Heart left ventricle (tissue), 16 donors: ENCODE measurements around the gene XCL1. TPM values are rescaled to one million over a fixed set of nuclear protein-coding genes. Genes with fewer than 3 reads are reported as not detected.
"Not testable (repeated sequence)": the region's sequence is repeated elsewhere in the genome, so short reads cannot be mapped to it uniquely, and the experiment has no call there.

ENCODE experiments used
- ATAC-seq, 4 donors: fragments of 200-7000 bp; cut with Tn5 transposase; one replicate each; pipeline ENCODE4 v1.9.1; 2020 to 2022; ENCODE audit warnings: moderate library complexity in 4 of 4, mild to moderate bottlenecking in 3 of 4, moderate number of reproducible peaks in 1 of 4
- DNase-seq, 5 donors: peaks; one replicate each; pipeline ENCODE4 v3.0.0-alpha.2; 2020
- H3K27ac ChIP-seq, 12 donors: fragments of 200-600 bp; sonication (generic) in 4 of 12; one replicate each; pipeline versions ENCODE4 v1.5.0 to v1.8.0; 2016 to 2022; ENCODE audit warnings: mild to moderate bottlenecking in 2 of 12
- H3K27me3 ChIP-seq, 9 donors: fragments of 200-600 bp; sonication (generic) in 2 of 9; one replicate each; pipeline versions ENCODE4 v1.5.1 to v1.8.0; 2016 to 2022; ENCODE audit warnings: mild to moderate bottlenecking in 3 of 9
- H3K36me3 ChIP-seq, 9 donors: fragments of 200-600 bp; sonication (generic) in 2 of 9; one replicate each; pipeline versions ENCODE4 v1.5.0 to v1.8.0; 2018 to 2022; ENCODE audit warnings: mild to moderate bottlenecking in 2 of 9
- H3K4me1 ChIP-seq, 12 donors: fragments of 200-600 bp; sonication (generic) in 4 of 12; one replicate each; pipeline versions ENCODE4 v1.5.0 to v1.8.0; 2016 to 2022; ENCODE audit warnings: mild to moderate bottlenecking in 3 of 12
- H3K4me3 ChIP-seq, 12 donors: fragments of 200-600 bp; sonication (generic) in 4 of 12; one replicate each; pipeline versions ENCODE4 v1.5.0 to v1.8.0; 2017 to 2022; ENCODE audit warnings: mild to moderate bottlenecking in 9 of 12, moderate library complexity in 4 of 12
- H3K9me3 ChIP-seq, 12 donors: fragments of 200-600 bp; sonication (generic) in 4 of 12; one replicate each; pipeline versions ENCODE4 v1.5.0 to v1.8.0; 2016 to 2022; ENCODE audit warnings: mild to moderate bottlenecking in 1 of 12
- POLR2A ChIP-seq, 2 donors: fragments of 450-650 bp; IDR thresholded peaks; one replicate each; pipeline ENCODE4 v1.6.1; 2017; ENCODE audit warnings: antibody characterized with exemption in 2 of 2, mild to moderate bottlenecking in 2 of 2, moderate library complexity in 2 of 2
- WGBS, 4 donors: extraction: QIAGEN DNeasy Blood & Tissue Kit in 2 of 4; methylation state at CpG; one replicate each; pipeline versions ENCODE4 v1.1.5 to v1.1.7; 2013 to 2018; 5-methylcytosine and 5-hydroxymethylcytosine counted together
- intact Hi-C, 10 donors: fragments of 100-400 bp; cut with DNase I; formaldehyde crosslinking; loops; one replicate each; pipeline versions ENCODE4 v1.11.1 to v1.14.2; 2022
- polyA plus RNA-seq, 2 donors: library from polyadenylated mRNA; stranded (reverse); fragments of 200-250 nt; gene quantifications; one replicate each; pipeline ENCODE4 v1.2.3, GENCODE V29; 2013
- total RNA-seq, 9 donors: library from RNA; depleted of rRNA in 2 of 9; stranded (reverse); fragments of >200 nt in 2 of 9; fragmentation: NEBNext Ultra II Directional in 3 of 9; extraction: Animal tissue kit (Norgen Biotek cat#: 25700) in 3 of 9; gene quantifications; one replicate each; pipeline versions ENCODE4 v1.1.0 to v1.2.4, GENCODE V29; 2016 to 2023
- TF ChIP-seq, protein P1 (sequence below), 12 donors: fragments of 200-600 bp; sonication (generic) in 4 of 12; IDR thresholded peaks; one replicate each; pipeline versions ENCODE4 v1.5.0 to v1.8.0; 2018 to 2022; ENCODE audit warnings: antibody characterized with exemption in 12 of 12, mild to moderate bottlenecking in 5 of 12
- donor health status: ischemic (EF 13 %, LVEDD 7.1; RV severe dilation, severe dysfunction).
- donor health status: healthy with polysubstance abuse.
- donor health status: DM: no; HTN: yes; CAD: no.
- donor health status: DM: no; HTN: no; CAD: no.
- donor health status: ischemic (EF 25% LVEDD 6.9; RV normal size, moderate dysfunction).
- donor health status: ischemic (EF 25% LVEDD 5.7; RV mildly dilated, moderate dysfunction).
- donor health status: healthy.
- donor health status: DM: yes; HTN: yes; CAD: no.
- donor health status: ischemic (EF 35%, LVEDD 5.7; RV mildly dilated, moderate dysfunction).
- donor health status: nonischemic (EF 11% LVEDD 7.7; RV severe dilation, severe dysfunction).
- donor health status: DM: yes; HTN: yes; CAD: no.
- donor health status: PGD.
- donor health status: ischemic (EF 29% LVEDD 5.4; RV normal size, mild dysfunction).
- donor health status: nonischemic (EF 23%, LVEDD 6.1; RV moderate dilation, normal function).

Gene XCL1
- total and polyA plus RNA-seq, 11 donors = 0.14 to 2.3 (median 0.91) TPM; not detected in 5

DNA sequence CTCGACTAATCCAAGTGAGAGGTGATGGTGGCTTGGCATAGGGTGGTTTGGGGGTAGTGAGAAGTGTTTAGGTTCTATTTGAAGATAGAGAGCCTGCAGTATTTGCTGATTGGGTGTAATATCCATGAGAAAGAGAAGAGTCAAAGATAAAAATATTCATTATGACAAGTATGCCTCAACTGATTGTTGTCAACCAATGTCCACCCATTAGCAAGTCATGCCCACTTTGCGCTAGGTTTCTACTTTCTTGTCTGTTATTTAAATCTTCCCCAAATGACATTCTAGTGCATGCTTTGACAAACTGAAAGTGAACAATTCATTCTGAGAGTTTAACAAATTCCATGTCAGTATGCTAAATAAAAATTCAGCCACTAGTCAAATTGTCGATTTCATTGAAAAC is 3.8 kb upstream of the XCL1 start:
- Histone ChIP-seq H3K4me1 (no peaks in the 10 kb centered on the region), H3K36me3 (no peaks in the 10 kb centered on the region), H3K9me3 (no peaks in the 10 kb centered on the region), H3K4me3 (no peak overlapping the region), H3K27ac (no peak overlapping the region), H3K27me3 (no peaks in the 10 kb centered on the region)
- DNase-seq = no peak
- 92 to 98% (median 95%) methylated on average over 3 of the region's 3 CpGs for whole genome bisulfite sequencing, 4 donors
- ATAC-seq = no peak
- intact Hi-C loops = loop anchor here (2.0 to 10.0 kb wide), 6 partner anchors 130 to 230 kb away; no protein-coding TSS in a partner anchor
- TF ChIP-seq, protein P1, sequence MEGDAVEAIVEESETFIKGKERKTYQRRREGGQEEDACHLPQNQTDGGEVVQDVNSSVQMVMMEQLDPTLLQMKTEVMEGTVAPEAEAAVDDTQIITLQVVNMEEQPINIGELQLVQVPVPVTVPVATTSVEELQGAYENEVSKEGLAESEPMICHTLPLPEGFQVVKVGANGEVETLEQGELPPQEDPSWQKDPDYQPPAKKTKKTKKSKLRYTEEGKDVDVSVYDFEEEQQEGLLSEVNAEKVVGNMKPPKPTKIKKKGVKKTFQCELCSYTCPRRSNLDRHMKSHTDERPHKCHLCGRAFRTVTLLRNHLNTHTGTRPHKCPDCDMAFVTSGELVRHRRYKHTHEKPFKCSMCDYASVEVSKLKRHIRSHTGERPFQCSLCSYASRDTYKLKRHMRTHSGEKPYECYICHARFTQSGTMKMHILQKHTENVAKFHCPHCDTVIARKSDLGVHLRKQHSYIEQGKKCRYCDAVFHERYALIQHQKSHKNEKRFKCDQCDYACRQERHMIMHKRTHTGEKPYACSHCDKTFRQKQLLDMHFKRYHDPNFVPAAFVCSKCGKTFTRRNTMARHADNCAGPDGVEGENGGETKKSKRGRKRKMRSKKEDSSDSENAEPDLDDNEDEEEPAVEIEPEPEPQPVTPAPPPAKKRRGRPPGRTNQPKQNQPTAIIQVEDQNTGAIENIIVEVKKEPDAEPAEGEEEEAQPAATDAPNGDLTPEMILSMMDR (IDR thresholded peaks at IDR 0.05) = no peak
- no peak for TF ChIP-seq POLR2A (IDR thresholded peaks at IDR 0.05)

DNA sequence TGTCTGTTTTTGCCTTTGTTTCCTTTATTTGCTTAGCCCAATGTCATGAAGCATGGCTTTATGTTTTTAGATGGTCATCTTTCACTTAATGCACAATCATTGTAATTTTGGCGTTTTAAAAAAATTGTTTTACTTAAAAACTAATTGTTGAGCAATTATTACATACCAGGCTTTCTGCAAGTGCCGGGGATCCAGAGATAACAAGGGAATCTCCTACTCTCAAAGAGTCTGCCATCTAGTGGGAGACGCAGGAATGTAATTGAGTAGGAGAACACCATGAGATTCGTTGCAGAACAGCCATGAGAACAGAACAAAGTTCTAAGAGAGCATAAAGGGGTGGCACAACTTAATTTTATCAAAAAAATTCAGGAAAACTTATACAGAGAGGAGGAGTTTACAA is 2.2 kb upstream of the XCL1 start:
- not testable (repeated sequence) for H3K36me3 ChIP-seq, H3K27ac ChIP-seq, H3K4me3 ChIP-seq, DNase-seq, H3K9me3 ChIP-seq, H3K27me3 ChIP-seq, H3K4me1 ChIP-seq
- intact Hi-C loops = loop anchor here (2.0 to 10.0 kb wide), 7 partner anchors 132 to 232 kb away; no protein-coding TSS in a partner anchor
- ATAC-seq = peak in 1 of 4 donors; percentile 66
- TF ChIP-seq, protein P1 (IDR thresholded peaks at IDR 0.05) = peak in 11 of 12 donors; percentile 8 to 57 (median 40)
- 3 to 6% (median 4%) methylated on average over 3 to 4 of the region's 4 CpGs for WGBS, 4 donors

DNA sequence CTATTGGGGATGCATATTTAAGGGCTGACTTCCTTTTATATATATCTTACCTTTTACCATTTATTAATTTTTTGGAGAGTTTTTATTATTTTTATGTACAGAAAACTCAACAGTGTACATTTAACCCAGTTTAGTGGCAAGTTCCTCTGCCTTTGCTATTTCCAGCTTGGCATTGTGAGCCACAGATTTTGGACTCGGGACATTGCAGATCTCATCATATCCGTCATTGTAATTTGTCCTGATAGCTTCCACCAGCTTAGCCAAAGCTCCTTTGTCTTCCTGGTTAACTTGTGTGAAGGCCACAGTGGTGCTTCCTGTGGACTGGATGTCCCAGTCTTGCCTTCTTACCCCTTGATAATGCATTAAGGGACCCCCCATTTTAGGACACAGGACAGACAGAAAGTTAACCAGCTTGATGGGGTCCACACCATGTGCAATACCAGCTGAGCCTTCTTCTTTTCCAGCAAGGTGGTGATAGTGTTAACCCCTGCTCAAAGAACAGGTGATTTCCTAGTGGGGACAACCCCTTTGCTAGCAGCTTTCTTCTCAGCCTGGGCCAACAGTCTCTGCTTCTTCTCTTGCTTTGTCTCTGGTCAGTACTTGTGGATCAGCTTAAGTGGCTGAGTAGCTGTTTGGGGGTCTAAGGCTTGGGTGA is 2.3 kb downstream of the XCL1 start:
- H3K9me3 ChIP-seq, DNase-seq, H3K4me1 ChIP-seq, H3K27me3 ChIP-seq, H3K27ac ChIP-seq, ATAC-seq, H3K36me3 ChIP-seq: not testable (repeated sequence)
- peak overlapping the region in 1 of 12 donors; percentile 34 for H3K4me3 ChIP-seq
- WGBS, 4 donors = 26 to 52% (median 34%) methylated on average over 2 of the region's 2 CpGs
- intact Hi-C loops = loop anchor here in 4 of 10 donors (10.0 kb wide), 2 partner anchors 144 to 234 kb away; no protein-coding TSS in a partner anchor

DNA sequence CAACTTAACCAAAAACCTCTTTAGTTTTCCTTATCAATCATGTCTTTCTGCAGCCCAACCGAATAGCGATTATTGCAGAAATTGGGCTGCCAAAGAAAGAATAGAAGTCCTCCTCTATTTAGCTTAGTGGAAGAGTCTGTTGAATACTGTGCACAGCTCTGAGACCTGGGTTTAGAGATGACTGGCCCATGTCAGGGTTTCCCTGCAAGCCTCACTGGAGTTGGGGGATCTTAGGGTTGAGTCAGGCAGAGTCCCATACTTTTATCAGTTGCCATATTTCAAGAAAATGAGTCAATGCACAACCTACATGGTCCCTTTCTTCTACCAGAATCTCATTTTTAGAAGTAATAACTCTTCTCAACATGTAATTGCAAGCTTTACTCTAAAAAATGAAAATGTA is 3.9 kb downstream of the XCL1 start:
- H3K27me3 ChIP-seq, H3K27ac ChIP-seq, H3K36me3 ChIP-seq, DNase-seq, H3K4me3 ChIP-seq, intact Hi-C loops, ATAC-seq, H3K9me3 ChIP-seq: not testable (repeated sequence)
- peaks cover 0 to 15% (median 0%) of the 10 kb centered on the region in 12 donors for H3K4me1 ChIP-seq
- 94 to 98% (median 96%) methylated on average over 2 of the region's 2 CpGs for WGBS, 4 donors

GRCh38 chr1:168580991-168581390 is 4.6 kb downstream of the XCL1 start:
- intact Hi-C loops = not testable (repeated sequence)

More at GRCh38 chr1:168580991-168581390, 4.6 kb downstream of the XCL1 start:
- not testable (repeated sequence) for DNase-seq, H3K27me3 ChIP-seq, H3K27ac ChIP-seq, H3K4me3 ChIP-seq, H3K36me3 ChIP-seq, ATAC-seq, H3K9me3 ChIP-seq
- WGBS, 4 donors = 63 to 74% (median 70%) methylated on average over 7 of the region's 7 CpGs
- peaks cover 0 to 19% (median 0%) of the 10 kb centered on the region in 12 donors for H3K4me1 ChIP-seq
